Measurements from ENCODE around the gene ARHGEF12.
"Not testable (repeated sequence)": the region's sequence is repeated elsewhere in the genome, so short reads cannot be mapped to it uniquely, and the experiment has no call there.

Gene ARHGEF12

GRCh38 chr11:120494595-120494994 lies 158.4 kb downstream of the ARHGEF12 start:
- H3K27me3 ChIP-seq (ENCODE audit: insufficient read depth, insufficient read length): no peaks in the 10 kb centered on the region
- H3K9ac ChIP-seq (ENCODE audit: insufficient read length, low read depth): no peak overlapping the region
- no peaks in the 10 kb centered on the region for H3K36me3 ChIP-seq (ENCODE audit: insufficient read depth, insufficient read length, low read length)
- TF ChIP-seq YY1 (IDR thresholded peaks at IDR 0.05; ENCODE audit: insufficient read depth, insufficient read length) (no peak), ZNF274 (IDR thresholded peaks at IDR 0.05; ENCODE audit: low read depth, low read length) (no peak), SUZ12 (IDR thresholded peaks at IDR 0.05; ENCODE audit: extremely low read depth, insufficient read depth, insufficient read length) (no peak)
- no peak for DNase-seq (ENCODE audit: low read depth, low spot score)
- H3K4me1 ChIP-seq (ENCODE audit: insufficient read depth, insufficient read length): no peaks in the 10 kb centered on the region
- no peaks in the 10 kb centered on the region for H3K9me3 ChIP-seq (ENCODE audit: insufficient read depth, low read length)
- H3K4me3 ChIP-seq (ENCODE audit: insufficient read length, low read depth): no peak overlapping the region

- Histone ChIP-seq H3K27me3 (ENCODE audit: insufficient read depth, insufficient read length) (no peaks in the 10 kb centered on the region), H3K4me3 (ENCODE audit: insufficient read length, low read depth) (no peak overlapping the region), H3K36me3 (ENCODE audit: insufficient read depth, insufficient read length, low read length) (no peaks in the 10 kb centered on the region), H3K9ac (ENCODE audit: insufficient read length, low read depth) (no peak overlapping the region), H3K9me3 (ENCODE audit: insufficient read depth, low read length) (no peaks in the 10 kb centered on the region), H3K4me1 (ENCODE audit: insufficient read depth, insufficient read length) (no peaks in the 10 kb centered on the region)
- DNase-seq (ENCODE audit: low read depth, low spot score): no peak
- no peak for TF ChIP-seq ZNF274 (IDR thresholded peaks at IDR 0.05; ENCODE audit: low read depth, low read length)
- no peak for TF ChIP-seq YY1 (IDR thresholded peaks at IDR 0.05; ENCODE audit: insufficient read depth, insufficient read length)
- TF ChIP-seq SUZ12 (IDR thresholded peaks at IDR 0.05; ENCODE audit: extremely low read depth, insufficient read depth, insufficient read length): no peak
Measured at GRCh38 chr11:120499088-120499487, 162.9 kb downstream of the ARHGEF12 start.

GRCh38 chr11:120499859-120500258 lies 163.6 kb downstream of the ARHGEF12 start:
- H3K9me3 ChIP-seq (ENCODE audit: insufficient read depth, low read length): no peaks in the 10 kb centered on the region
- H3K4me3 ChIP-seq (ENCODE audit: insufficient read length, low read depth): no peak overlapping the region
- TF ChIP-seq ZNF274 (IDR thresholded peaks at IDR 0.05; ENCODE audit: low read depth, low read length): no peak
- TF ChIP-seq SUZ12 (IDR thresholded peaks at IDR 0.05; ENCODE audit: extremely low read depth, insufficient read depth, insufficient read length): no peak
- no peak for TF ChIP-seq YY1 (IDR thresholded peaks at IDR 0.05; ENCODE audit: insufficient read depth, insufficient read length)
- no peaks in the 10 kb centered on the region for H3K36me3 ChIP-seq (ENCODE audit: insufficient read depth, insufficient read length, low read length)
- H3K9ac ChIP-seq (ENCODE audit: insufficient read length, low read depth): no peak overlapping the region
- no peaks in the 10 kb centered on the region for H3K27me3 ChIP-seq (ENCODE audit: insufficient read depth, insufficient read length)
- DNase-seq (ENCODE audit: low read depth, low spot score): no peak
- H3K4me1 ChIP-seq (ENCODE audit: insufficient read depth, insufficient read length): no peaks in the 10 kb centered on the region

DNA sequence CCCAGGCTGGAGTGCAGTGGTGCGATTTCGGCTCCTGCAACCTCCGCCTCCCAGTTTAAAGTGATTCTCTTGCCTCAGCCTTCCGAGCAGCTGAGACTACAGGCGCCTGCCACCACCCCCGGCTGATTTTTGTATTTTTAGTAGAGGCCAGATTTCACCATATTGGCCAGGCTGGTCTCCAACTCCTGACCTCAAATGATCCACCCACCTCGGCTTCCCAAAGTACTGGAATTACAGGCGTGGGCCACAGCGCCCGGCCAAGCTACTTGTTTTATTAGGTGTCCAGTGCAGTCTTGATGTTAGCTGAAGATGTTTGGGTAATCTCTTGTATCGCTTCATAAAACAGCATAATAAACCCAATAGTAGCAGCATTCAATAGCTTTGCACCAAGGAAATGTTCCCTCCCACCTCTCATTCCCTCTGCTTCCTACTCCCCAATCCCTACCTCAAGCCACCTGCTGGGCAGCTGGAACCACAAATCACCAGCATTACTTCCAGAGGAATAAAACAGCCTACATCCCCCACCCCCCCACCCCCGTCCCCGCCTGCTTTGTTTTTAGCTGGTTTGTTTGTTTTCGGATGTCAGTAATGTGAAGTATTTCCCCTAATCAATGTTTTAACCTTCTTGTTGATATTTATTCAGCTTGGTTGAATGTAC lies 164.3 kb downstream of the ARHGEF12 start:
- no peaks in the 10 kb centered on the region for H3K27me3 ChIP-seq (ENCODE audit: insufficient read depth, insufficient read length)
- no peaks in the 10 kb centered on the region for H3K9me3 ChIP-seq (ENCODE audit: insufficient read depth, low read length)
- no peak for DNase-seq (ENCODE audit: low read depth, low spot score)
- no peaks in the 10 kb centered on the region for H3K36me3 ChIP-seq (ENCODE audit: insufficient read depth, insufficient read length, low read length)
- TF ChIP-seq YY1 (IDR thresholded peaks at IDR 0.05; ENCODE audit: insufficient read depth, insufficient read length) (no peak), ZNF274 (IDR thresholded peaks at IDR 0.05; ENCODE audit: low read depth, low read length) (no peak), SUZ12 (IDR thresholded peaks at IDR 0.05; ENCODE audit: extremely low read depth, insufficient read depth, insufficient read length) (no peak)
- H3K4me1 ChIP-seq (ENCODE audit: insufficient read depth, insufficient read length): no peaks in the 10 kb centered on the region
- H3K4me3 ChIP-seq (ENCODE audit: insufficient read length, low read depth): no peak overlapping the region
- H3K9ac ChIP-seq (ENCODE audit: insufficient read length, low read depth): no peak overlapping the region

- Histone ChIP-seq H3K9ac (ENCODE audit: insufficient read length, low read depth) (no peak overlapping the region), H3K27me3 (ENCODE audit: insufficient read depth, insufficient read length) (no peaks in the 10 kb centered on the region), H3K9me3 (ENCODE audit: insufficient read depth, low read length) (no peaks in the 10 kb centered on the region), H3K36me3 (ENCODE audit: insufficient read depth, insufficient read length, low read length) (no peaks in the 10 kb centered on the region), H3K4me3 (ENCODE audit: insufficient read length, low read depth) (no peak overlapping the region), H3K4me1 (ENCODE audit: insufficient read depth, insufficient read length) (no peaks in the 10 kb centered on the region)
- no peak for DNase-seq (ENCODE audit: low read depth, low spot score)
- TF ChIP-seq SUZ12 (IDR thresholded peaks at IDR 0.05; ENCODE audit: extremely low read depth, insufficient read depth, insufficient read length) (no peak), YY1 (IDR thresholded peaks at IDR 0.05; ENCODE audit: insufficient read depth, insufficient read length) (no peak)
Measured at GRCh38 chr11:120501440-120501839, 165.2 kb downstream of the ARHGEF12 start.

DNA sequence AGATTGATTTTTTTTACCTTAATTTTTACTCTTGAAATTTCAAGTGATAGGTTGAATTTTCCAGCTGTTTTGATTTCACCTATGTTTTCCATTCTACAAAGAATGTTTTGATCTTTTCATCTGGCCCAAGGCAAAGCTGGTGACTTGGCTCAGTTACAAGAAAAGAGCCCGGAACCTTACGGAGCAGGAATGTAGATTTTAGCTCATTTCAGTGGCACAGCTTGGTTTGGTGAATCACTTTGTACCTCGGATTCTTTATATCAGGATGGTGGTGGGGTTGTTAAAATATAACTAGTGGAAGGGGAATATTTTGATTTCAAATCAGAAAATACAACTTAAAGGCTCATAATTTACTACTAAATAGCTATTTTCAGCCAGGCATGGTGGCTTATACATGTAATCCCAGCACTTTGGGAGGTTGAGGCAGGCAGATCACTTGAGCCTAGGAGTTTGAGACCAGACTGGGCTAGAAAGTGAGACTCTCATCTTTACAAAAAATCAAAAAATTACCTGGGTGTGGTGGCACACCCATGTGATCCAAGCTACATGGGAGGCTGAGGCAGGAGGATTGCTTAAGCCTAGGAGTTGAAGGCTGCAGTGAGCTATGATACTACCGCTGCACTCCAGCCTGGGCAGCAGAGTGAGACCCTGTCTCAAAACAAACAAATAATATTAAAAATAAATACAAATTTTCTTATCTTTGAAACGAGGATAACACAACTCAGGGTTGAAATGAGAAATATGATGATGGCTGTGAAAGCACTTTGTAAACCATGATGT lies 166.0 kb downstream of the ARHGEF12 start:
- Histone ChIP-seq H3K4me1 (ENCODE audit: insufficient read depth, insufficient read length) (no peaks in the 10 kb centered on the region), H3K4me3 (ENCODE audit: insufficient read length, low read depth) (no peak overlapping the region), H3K27me3 (ENCODE audit: insufficient read depth, insufficient read length) (no peaks in the 10 kb centered on the region), H3K9me3 (ENCODE audit: insufficient read depth, low read length) (no peaks in the 10 kb centered on the region), H3K9ac (ENCODE audit: insufficient read length, low read depth) (no peak overlapping the region), H3K36me3 (ENCODE audit: insufficient read depth, insufficient read length, low read length) (no peaks in the 10 kb centered on the region)
- TF ChIP-seq ZNF274 (IDR thresholded peaks at IDR 0.05; ENCODE audit: low read depth, low read length): no peak
- TF ChIP-seq SUZ12 (IDR thresholded peaks at IDR 0.05; ENCODE audit: extremely low read depth, insufficient read depth, insufficient read length): no peak
- no peak for TF ChIP-seq YY1 (IDR thresholded peaks at IDR 0.05; ENCODE audit: insufficient read depth, insufficient read length)
- DNase-seq (ENCODE audit: low read depth, low spot score): no peak

- not testable (repeated sequence) for H3K4me1 ChIP-seq (ENCODE audit: insufficient read depth, insufficient read length); H3K9me3 ChIP-seq (ENCODE audit: insufficient read depth, low read length); H3K4me3 ChIP-seq (ENCODE audit: insufficient read length, low read depth); H3K27me3 ChIP-seq (ENCODE audit: insufficient read depth, insufficient read length); H3K9ac ChIP-seq (ENCODE audit: insufficient read length, low read depth); H3K36me3 ChIP-seq (ENCODE audit: insufficient read depth, insufficient read length, low read length); DNase-seq (ENCODE audit: low read depth, low spot score)
Measured at GRCh38 chr11:120503529-120503928, 167.3 kb downstream of the ARHGEF12 start.

All from NT2/D1 (cell line).